A549 treated with ZK216348 at 1 μM for 4 hours (cell line): Measurements from ENCODE around the gene ZC2HC1C. TPM values are rescaled to one million over a fixed set of nuclear protein-coding genes. Genes with fewer than 3 reads are reported as not detected.

Experiments used
- total RNA-seq: library from RNA; stranded (reverse); fragments of 200-300 nt; extraction: Qiagen RNA extraction; gene quantifications from 5 replicates; pipeline ENCODE4 v1.2.3, GENCODE V29; 2022; ENCODE audit warnings: low read depth

ZC2HC1C gene, protein sequence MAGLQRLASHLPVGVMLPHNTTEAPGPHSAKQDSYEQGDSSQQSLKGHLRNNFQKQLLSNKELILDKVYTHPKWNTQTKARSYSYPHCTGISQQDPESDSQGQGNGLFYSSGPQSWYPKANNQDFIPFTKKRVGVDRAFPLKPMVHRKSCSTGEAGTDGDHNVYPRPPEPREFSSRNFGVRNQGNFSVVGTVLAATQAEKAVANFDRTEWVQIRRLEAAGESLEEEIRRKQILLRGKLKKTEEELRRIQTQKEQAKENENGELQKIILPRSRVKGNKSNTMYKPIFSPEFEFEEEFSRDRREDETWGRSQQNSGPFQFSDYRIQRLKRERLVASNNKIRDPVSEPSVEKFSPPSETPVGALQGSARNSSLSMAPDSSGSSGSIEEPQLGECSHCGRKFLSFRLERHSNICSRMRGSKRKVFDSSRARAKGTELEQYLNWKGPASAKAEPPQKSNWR
- total RNA-seq, result 3.9 to 5.3 TPM (median 4.1 TPM) in 5 replicates

DNA sequence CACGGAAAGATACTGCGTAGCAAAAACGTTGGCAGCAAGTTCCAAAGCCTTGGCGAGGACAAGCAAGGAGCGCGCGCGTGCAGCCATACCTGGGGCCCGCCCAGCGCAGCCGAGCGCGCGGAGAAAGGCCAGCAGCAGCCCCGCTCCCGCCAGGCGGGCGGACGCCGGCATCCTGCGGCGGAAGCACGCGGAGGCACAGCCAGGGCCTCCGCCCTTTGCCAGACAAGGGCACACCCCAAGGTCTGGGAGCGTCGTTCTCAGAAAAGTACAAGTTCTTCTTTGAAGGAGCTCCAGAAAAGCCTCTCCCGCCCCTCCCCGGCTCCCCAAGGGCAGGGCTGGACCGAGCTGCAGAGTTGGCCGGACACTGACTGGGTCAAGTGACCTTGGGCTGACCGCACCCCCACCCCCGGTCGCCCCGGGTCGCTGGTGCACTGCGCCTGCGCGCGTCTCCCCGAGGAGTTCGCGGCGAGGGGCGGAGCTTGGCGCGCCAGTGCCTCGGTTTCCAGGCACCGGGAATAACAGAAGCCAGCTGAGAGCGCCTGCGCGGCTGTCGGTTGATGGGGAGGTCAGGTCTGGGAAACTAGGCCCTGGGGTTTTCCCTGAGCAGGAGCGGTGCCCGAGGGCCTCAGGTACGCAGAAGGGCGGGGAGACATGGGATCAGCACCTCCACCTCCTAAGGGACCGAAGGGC, at the start of gene ZC2HC1C:
Gene ZC2HC1C (plus strand): TSS at position 521 of the 690 bp plus-strand sequence. CDS start 933 bp downstream, outside the sequence.

DNA sequence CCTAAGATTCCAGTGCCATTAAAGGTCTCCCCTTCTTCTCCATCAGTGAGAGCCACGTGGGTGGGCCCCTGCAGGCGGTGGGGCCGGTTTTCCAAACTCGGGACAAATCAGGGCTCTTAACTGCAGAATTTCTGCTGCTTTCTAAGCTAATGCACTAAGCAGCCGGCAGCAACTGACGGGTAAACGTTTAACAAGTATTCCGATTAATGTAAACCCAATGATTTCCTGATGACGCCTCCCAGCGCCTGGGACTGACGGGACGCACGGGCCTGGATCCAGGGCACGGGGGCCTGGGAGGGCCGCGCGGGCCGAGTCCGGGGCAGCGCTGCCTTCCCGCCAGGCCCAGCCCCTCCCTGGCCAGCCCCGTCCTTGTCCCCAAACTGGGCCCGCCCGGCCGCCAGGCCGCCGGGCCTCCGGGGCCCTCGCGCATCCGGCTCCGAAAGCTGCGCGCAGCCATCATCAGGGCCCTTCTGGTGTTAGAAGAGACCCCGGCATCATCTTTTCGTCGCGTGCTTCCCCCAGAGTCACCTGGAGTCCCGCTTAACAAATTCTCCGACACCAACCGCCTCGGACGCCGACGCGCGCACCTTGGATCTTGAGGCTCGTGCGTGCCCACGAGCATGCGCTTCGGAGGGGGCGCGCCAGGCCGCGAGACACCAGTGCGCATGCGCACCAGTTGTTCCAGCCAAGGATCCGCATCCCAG, 18.4 kb upstream of the ZC2HC1C start, which contains the start of gene MLH3:
Gene MLH3 (minus strand): TSS at position 616 of the 704 bp plus-strand sequence. CDS start 1,812 bp downstream, outside the sequence.

DNA sequence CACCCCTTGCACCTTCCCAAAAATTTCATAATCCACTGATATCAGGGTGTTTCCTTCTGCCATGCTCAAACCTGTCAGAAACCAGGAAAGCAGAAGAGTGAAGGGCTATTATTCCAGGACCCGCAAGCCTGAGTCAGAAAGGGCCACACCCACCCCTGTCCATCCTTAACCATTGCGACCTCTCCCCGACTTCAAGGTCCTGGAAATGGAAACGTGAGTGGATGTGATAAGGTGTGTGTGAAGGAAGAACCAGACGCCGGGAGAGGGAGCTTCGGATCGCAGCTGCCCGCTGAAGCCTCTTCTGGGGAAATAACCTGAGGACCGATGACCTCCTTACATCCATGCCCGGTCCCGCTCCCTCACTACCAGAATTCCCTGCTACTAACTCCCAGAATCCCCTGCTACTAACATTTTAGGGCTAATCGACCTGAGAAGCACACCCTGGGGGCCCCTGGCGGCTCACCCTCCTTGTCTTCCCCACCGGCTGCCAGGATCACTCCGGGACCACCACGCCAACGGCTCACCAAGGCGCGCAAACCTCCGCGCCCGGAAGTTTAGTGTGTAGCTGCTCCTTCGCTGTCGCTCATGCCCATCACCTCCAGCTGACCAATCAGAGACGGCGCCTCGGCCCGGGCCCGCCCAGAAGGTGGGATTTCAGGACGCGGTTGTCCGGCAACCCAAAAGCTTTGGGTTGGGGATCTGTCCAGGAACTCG, 5.8 kb upstream of the ZC2HC1C start, which contains the start of gene ACYP1:
Gene ACYP1 (minus strand): TSS at position 534 of the 714 bp plus-strand sequence. CDS start 471 bp downstream, at position 63.

DNA sequence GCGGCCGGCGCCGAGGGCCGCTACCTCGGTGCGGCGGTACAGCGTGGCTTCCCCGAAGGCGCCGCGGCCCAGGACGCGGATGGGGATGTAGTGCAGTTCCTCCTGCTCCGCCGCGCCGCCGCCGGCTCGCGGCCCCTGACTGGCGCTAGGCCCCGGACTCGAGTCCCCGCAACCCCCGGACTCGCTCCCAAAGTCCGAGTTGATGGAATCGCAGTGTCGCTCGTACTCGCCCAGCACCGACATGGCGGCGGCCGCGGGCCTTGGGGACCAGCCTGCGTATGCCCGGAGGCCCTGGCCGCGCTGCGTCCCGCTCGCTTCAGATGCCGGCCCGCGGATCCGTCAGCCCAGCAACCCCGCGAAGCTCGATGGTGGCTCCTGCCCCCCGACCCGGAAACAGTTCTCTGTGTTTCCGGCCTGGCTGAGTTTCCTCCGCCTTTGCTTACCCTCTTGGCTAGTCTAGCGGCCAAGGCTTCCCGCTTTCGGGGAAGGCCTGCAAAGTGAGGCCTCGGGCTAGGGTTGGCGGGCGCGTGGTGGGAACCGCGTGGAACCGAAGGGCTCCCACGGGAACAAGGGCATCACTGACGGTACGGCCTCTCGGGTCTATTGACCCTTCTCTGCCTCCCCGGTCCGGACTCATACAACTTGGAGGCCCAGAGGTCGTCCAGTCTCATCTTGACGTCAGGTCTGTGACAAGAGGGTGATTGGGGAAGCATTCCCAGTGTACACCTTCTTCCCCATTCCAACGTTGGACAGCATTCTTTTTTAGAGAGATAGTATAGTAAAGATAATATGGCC, 57.4 kb downstream of the ZC2HC1C start, which contains the start of gene NEK9:
Gene NEK9 (minus strand): TSS at position 370 of the 795 bp plus-strand sequence. CDS start 127 bp downstream, at position 243.

Other genes with a start within 250 kb of the ZC2HC1C start
- gene PROX2, start 193.5 kb upstream of the ZC2HC1C start, total RNA-seq, result not detected in 5 replicates
- 89.2 to 100 TPM (median 98.2 TPM) in 5 replicates for gene DLST, start 187.7 kb upstream of the ZC2HC1C start, total RNA-seq
- 0.37 to 0.81 TPM (median 0.51 TPM) in 4 of 5 replicates, not detected in the other for gene RPS6KL1, start 146.4 kb upstream of the ZC2HC1C start, total RNA-seq
- gene PGF, start 114.0 kb upstream of the ZC2HC1C start, total RNA-seq, result 2.5 to 4.7 TPM (median 4.1 TPM) in 5 replicates
- 77.2 to 88.8 TPM (median 85.6 TPM) in 5 replicates for gene EIF2B2, start 66.7 kb upstream of the ZC2HC1C start, total RNA-seq
- 13.5 to 20.9 TPM (median 19.3 TPM) in 5 replicates for gene MLH3, start 18.2 kb upstream of the ZC2HC1C start, total RNA-seq
- gene ACYP1, start 5.6 kb upstream of the ZC2HC1C start, total RNA-seq, result 22.2 to 34.4 TPM (median 26.1 TPM) in 5 replicates
- gene NEK9, start 57.4 kb downstream of the ZC2HC1C start, total RNA-seq, result 25.2 to 41.2 TPM (median 35.7 TPM) in 5 replicates
- gene TMED10, start 107.0 kb downstream of the ZC2HC1C start, total RNA-seq, result 266 to 278 TPM (median 271 TPM) in 5 replicates
- 6.9 to 11.8 TPM (median 9.8 TPM) in 5 replicates for gene FOS, start 209.2 kb downstream of the ZC2HC1C start, total RNA-seq